ENCODE data around the gene TRPC4AP. TPM values are rescaled to one million over a fixed set of nuclear protein-coding genes. Genes with fewer than 3 reads are reported as not detected.

TRPC4AP gene
- total RNA-seq, 4 donors from 2014 or later, result 59.3 to 87.0 (median 70.1) TPM

DNA sequence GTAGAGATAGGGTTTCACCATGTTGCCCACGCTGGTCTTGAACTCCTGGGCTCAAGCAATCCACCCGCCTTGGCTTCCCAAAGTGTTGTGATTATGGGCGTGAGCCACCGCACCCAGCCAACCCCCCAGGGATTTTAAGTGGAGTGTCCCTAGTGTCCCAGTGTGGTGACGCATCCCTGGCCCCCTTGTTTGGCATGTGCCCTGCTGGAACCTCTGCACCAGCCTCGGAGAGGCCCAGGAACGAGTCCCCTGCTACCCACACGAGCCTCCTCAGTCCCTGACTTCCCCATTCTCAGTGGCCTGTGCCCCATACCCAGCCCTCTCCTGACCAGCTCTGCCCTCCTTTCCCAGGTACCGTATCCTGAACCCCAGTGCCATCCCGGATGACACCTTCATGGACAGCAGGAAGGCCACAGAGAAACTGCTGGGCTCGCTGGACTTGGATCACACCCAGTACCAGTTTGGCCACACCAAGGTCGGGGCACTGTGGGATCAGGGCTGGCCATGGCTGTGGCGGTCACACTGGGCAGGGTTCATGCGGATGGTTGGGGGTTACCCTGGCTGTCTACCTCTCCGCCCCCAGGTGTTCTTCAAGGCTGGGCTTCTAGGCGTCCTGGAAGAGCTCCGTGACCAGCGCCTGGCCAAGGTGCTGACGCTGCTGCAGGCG, 99.7 kb downstream of the TRPC4AP start:
- TF ChIP-seq, protein P1, sequence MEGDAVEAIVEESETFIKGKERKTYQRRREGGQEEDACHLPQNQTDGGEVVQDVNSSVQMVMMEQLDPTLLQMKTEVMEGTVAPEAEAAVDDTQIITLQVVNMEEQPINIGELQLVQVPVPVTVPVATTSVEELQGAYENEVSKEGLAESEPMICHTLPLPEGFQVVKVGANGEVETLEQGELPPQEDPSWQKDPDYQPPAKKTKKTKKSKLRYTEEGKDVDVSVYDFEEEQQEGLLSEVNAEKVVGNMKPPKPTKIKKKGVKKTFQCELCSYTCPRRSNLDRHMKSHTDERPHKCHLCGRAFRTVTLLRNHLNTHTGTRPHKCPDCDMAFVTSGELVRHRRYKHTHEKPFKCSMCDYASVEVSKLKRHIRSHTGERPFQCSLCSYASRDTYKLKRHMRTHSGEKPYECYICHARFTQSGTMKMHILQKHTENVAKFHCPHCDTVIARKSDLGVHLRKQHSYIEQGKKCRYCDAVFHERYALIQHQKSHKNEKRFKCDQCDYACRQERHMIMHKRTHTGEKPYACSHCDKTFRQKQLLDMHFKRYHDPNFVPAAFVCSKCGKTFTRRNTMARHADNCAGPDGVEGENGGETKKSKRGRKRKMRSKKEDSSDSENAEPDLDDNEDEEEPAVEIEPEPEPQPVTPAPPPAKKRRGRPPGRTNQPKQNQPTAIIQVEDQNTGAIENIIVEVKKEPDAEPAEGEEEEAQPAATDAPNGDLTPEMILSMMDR (IDR thresholded peaks at IDR 0.05), result no peak
- no peak for ATAC-seq (ENCODE audit: low FRiP score)
- no peak for DNase-seq (ENCODE audit: low spot score)

DNA sequence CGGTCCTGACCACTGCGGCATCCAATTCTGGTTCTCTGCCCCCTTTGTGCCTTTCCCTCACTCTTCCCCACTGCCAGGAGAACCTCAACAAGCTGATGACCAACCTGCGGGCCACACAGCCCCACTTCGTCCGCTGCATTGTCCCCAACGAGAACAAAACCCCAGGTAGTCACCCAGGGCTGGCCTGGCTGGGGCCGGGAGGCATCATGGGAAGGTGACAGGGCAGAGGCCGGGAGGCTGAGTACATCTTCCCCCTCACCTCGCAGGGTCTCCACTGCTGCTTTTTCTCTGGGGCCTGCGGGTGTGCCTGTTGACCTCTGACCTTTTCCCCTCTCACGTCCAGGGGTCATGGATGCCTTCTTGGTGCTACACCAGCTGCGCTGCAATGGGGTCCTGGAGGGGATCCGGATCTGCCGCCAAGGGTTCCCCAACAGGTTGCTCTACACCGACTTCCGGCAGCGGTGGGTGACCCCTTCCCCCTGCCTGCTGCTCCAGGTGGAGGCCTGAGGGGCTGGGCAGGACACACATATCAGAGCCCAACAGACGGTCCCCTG, 101.9 kb downstream of the TRPC4AP start:
- no peak for DNase-seq (ENCODE audit: low spot score)
- TF ChIP-seq, protein P1 (IDR thresholded peaks at IDR 0.05), result no peak
- ATAC-seq (ENCODE audit: low FRiP score), result no peak

DNA sequence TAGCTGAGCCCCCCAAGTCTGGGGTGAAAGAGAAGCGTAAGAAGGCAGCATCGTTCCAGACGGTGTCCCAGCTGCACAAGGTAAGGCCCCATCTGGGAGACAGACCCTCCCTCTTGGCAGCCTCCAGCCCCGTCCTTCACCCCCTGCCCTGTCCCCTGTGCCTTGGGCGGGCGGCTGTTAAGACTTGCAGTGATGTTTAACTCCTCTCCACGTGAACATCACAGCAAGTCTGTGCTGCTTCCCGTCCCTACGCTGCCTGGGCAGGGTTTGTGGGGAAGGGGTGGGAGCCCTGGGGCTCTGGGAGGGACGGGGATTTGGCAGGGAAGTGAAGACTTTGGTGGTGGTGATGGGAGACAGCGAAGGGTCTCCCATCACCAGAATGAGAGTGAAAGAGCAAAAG, 102.4 kb downstream of the TRPC4AP start:
- TF ChIP-seq, protein P1 (IDR thresholded peaks at IDR 0.05), result no peak
- DNase-seq (ENCODE audit: low spot score) (no peak), ATAC-seq (ENCODE audit: low FRiP score) (no peak)

DNA sequence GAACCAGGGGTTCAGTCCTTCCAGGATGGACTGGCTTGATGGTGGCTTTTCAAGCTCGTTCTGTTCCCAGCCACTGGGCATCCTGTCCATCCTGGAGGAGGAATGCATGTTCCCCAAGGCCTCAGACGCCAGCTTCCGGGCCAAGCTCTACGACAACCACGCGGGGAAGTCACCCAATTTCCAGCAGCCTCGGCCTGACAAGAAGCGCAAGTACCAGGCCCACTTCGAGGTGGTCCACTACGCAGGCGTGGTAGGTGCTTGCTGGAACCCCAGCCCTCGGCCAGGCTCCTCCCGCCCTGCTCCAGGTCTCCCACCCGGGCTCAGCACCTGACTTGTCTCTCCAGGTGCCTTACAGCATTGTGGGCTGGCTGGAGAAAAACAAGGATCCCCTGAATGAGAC, 102.9 kb downstream of the TRPC4AP start:
- DNase-seq (ENCODE audit: low spot score) (no peak), ATAC-seq (ENCODE audit: low FRiP score) (no peak)
- TF ChIP-seq, protein P1 (IDR thresholded peaks at IDR 0.05), result no peak

DNA sequence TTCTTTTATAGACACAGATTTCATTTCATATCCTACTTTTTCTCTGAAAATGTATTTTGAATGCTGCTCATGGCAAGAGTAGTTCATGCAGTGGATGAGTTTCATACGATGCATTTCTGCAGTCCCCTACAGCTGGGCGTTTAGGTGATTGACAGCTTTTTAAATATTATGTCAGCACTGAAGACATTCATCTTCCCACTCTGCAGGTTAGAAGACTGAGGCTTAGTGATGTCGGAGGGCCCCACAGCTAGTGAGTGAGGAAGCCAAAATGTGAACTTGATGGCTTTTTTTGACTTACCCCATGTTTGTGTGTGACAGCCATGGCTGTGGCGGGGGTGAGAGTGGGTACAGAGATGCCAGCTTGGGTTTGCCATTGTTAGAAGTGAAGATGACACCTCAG, 103.5 kb downstream of the TRPC4AP start:
- ATAC-seq (ENCODE audit: low FRiP score) (no peak), DNase-seq (ENCODE audit: low spot score) (no peak)
- TF ChIP-seq, protein P1 (IDR thresholded peaks at IDR 0.05), result no peak

DNA sequence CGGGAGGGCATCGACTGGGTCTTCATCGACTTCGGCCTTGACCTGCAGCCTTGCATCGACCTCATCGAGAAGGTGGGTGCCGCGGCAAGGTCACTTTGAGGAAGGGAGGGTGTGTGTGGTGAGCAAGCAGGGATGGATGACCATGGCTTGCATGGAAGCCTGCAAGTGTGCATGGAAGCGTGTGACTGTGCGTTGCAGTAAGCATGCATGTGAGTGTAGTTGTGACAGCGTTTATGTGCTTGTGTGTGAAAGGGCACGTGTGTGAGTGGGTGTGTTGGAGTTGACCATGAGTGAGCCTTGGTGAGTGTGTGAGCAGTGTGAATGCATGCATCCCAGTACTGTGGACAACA, 104.4 kb downstream of the TRPC4AP start:
- DNase-seq (ENCODE audit: low spot score) (no peak), ATAC-seq (ENCODE audit: low FRiP score) (no peak)
- TF ChIP-seq, protein P1 (IDR thresholded peaks at IDR 0.05), result no peak

All from omental fat pad (tissue), 4 donors.